Measurements from ENCODE around the gene CFAP20DC. TPM values are rescaled to one million over a fixed set of nuclear protein-coding genes. Genes with fewer than 3 reads are reported as not detected.

CFAP20DC gene
- total and polyA plus RNA-seq, 2 of the 13 experiments (the other 11 are each of a cell fraction or from before 2014, with no cell fraction given) = not detected

DNA sequence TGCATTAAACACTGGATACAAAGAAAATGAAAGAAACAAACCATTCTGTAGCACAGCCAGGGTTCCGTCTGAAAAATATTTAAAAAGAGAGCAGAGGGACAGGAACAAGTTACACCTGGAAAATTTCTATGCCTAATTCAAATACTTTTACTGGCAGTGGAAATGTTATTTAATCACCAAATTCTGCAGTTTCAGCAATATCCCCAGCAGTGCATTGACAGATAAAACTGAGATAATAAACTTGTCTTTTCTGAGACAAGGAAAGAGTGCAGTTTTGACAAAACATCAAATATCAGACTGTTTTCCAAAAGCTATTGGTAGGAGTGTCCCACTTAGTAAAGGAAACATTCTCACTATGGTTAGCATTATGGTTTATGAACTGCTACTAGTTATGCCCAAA lies 209.9 kb downstream of the CFAP20DC start:
- TF ChIP-seq, protein P1, sequence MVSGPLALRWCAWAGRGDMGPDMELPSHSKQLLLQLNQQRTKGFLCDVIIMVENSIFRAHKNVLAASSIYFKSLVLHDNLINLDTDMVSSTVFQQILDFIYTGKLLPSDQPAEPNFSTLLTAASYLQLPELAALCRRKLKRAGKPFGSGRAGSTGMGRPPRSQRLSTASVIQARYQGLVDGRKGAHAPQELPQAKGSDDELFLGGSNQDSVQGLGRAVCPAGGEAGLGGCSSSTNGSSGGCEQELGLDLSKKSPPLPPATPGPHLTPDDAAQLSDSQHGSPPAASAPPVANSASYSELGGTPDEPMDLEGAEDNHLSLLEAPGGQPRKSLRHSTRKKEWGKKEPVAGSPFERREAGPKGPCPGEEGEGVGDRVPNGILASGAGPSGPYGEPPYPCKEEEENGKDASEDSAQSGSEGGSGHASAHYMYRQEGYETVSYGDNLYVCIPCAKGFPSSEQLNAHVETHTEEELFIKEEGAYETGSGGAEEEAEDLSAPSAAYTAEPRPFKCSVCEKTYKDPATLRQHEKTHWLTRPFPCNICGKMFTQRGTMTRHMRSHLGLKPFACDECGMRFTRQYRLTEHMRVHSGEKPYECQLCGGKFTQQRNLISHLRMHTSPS (CRISPR knock-in tag; IDR thresholded peaks at IDR 0.05; ENCODE audit: low read depth) = no peak
- TF ChIP-seq MAFK (conservative IDR thresholded peaks at IDR 0.05 in 1 of 2, IDR thresholded peaks at IDR 0.05 in 1 of 2; ENCODE audit: low read length in 2 of 2) = peak; percentile 56 to 62
- no peak overlapping the region for H3K4me3 ChIP-seq (replicated peaks in 1 of 3; ENCODE audit: insufficient read depth in 1 of 3, low read depth in 2 of 3, low read length in 3 of 3)
- ChIA-PET POLR2A (no interaction called here), CTCF (ENCODE audit: low intra/inter-chr PET ratio, low total read pairs) (no interaction called here)
- H3K9me3 ChIP-seq (ENCODE audit: low read length) = no peaks in the 10 kb centered on the region
- WGBS (ENCODE audit: low lambda C conversion rate) = 2% methylated on average over 1 of the region's 1 CpG
- no TSS peak for BruUV-seq (replicated peaks)
- H3K79me2 ChIP-seq (ENCODE audit: insufficient read depth, low read length) = no peaks in the 10 kb centered on the region
- no peaks in the 10 kb centered on the region; a peak in 1 of 5 replicates for H3K27me3 ChIP-seq (ENCODE audit: control insufficient read depth in 1 of 2, insufficient read depth in 2 of 2, low read length in 2 of 2)
- no peak overlapping the region for H3K27ac ChIP-seq (ENCODE audit: extremely low read length, insufficient read depth, low read length)
- ATAC-seq = no peak
- H3K36me3 ChIP-seq (replicated peaks in 1 of 2; ENCODE audit: control insufficient read depth in 1 of 2, insufficient read depth in 2 of 2, low read length in 2 of 2) = no peaks in the 10 kb centered on the region
- H3K4me1 ChIP-seq (ENCODE audit: insufficient read depth, low read length) = no peaks in the 10 kb centered on the region
- no peak overlapping the region for H3K9ac ChIP-seq (ENCODE audit: insufficient read depth, low read depth, low read length)
- intact Hi-C loops (cut with micrococcal nuclease; ENCODE audit: unreplicated experiment) (no loop called here), in situ Hi-C loops (cut with HindIII; ENCODE audit: extremely low pct_ligation_motif_present, low pct_unique_long_range_greater_than_20kb) (no loop called here)
- FAIRE-seq = no peak
- no peak overlapping the region for H2AFZ ChIP-seq (ENCODE audit: low read length)
- H4K20me1 ChIP-seq (ENCODE audit: insufficient read depth, low read length) = no peaks in the 10 kb centered on the region
- H3K4me2 ChIP-seq (ENCODE audit: low read depth, low read length) = no peak overlapping the region
- DNase-seq (ENCODE audit: low spot score) = no peak

DNA sequence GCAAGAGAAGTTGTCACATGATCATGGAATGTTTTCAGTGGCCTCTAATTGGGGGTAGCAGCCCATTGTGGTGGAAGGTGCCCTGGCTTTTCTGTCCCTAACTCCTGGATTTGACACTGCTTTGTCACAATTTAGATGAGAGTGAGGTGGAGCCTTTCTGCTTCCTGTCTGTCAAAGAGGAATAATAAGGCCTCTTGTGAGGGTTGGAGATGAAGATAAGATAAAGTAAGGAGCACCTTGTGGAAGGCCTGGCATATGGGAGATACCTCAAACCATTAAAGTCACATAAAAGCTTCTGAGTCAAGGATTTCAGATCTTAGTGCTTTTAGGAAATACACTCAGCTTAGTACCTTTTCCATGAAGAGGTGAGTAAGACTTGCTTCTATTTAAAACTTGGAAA lies 210.6 kb downstream of the CFAP20DC start:
- intact Hi-C loops (cut with micrococcal nuclease; ENCODE audit: unreplicated experiment) (no loop called here), in situ Hi-C loops (cut with HindIII; ENCODE audit: extremely low pct_ligation_motif_present, low pct_unique_long_range_greater_than_20kb) (no loop called here)
- POLR2A ChIA-PET = no interaction called here
- ATAC-seq (no peak), DNase-seq (ENCODE audit: low spot score) (no peak), FAIRE-seq (no peak)
- Histone ChIP-seq H3K9ac (ENCODE audit: insufficient read depth, low read depth, low read length) (no peak overlapping the region), H3K27ac (ENCODE audit: extremely low read length, insufficient read depth, low read length) (no peak overlapping the region), H3K27me3 (ENCODE audit: control insufficient read depth in 1 of 2, insufficient read depth in 2 of 2, low read length in 2 of 2) (no peaks in the 10 kb centered on the region; a peak in 1 of 5 replicates), H3K36me3 (replicated peaks in 1 of 2; ENCODE audit: control insufficient read depth in 1 of 2, insufficient read depth in 2 of 2, low read length in 2 of 2) (no peaks in the 10 kb centered on the region), H3K4me1 (ENCODE audit: insufficient read depth, low read length) (no peaks in the 10 kb centered on the region), H4K20me1 (ENCODE audit: insufficient read depth, low read length) (no peaks in the 10 kb centered on the region), H3K4me3 (replicated peaks in 1 of 3; ENCODE audit: insufficient read depth in 1 of 3, low read depth in 2 of 3, low read length in 3 of 3) (no peak overlapping the region), H3K79me2 (ENCODE audit: insufficient read depth, low read length) (no peaks in the 10 kb centered on the region), H2AFZ (ENCODE audit: low read length) (no peak overlapping the region), H3K4me2 (ENCODE audit: low read depth, low read length) (no peak overlapping the region), H3K9me3 (ENCODE audit: low read length) (no peaks in the 10 kb centered on the region)
- BruUV-seq (replicated peaks) = no TSS peak
- CTCF ChIA-PET (ENCODE audit: low intra/inter-chr PET ratio, low total read pairs) = no interaction called here
- TF ChIP-seq YY1 (IDR thresholded peaks at IDR 0.05; ENCODE audit: insufficient read depth, insufficient replicate concordance, low read depth, low read length) = no peak
- TF ChIP-seq, protein P2, sequence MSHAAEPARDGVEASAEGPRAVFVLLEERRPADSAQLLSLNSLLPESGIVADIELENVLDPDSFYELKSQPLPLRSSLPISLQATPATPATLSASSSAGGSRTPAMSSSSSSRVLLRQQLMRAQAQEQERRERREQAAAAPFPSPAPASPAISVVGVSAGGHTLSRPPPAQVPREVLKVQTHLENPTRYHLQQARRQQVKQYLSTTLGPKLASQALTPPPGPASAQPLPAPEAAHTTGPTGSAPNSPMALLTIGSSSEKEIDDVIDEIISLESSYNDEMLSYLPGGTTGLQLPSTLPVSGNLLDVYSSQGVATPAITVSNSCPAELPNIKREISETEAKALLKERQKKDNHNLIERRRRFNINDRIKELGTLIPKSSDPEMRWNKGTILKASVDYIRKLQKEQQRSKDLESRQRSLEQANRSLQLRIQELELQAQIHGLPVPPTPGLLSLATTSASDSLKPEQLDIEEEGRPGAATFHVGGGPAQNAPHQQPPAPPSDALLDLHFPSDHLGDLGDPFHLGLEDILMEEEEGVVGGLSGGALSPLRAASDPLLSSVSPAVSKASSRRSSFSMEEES (CRISPR knock-in tag; IDR thresholded peaks at IDR 0.05) = no peak
- no peak for TF ChIP-seq PHF21A (CRISPR knock-in tag; IDR thresholded peaks at IDR 0.05)
- TF ChIP-seq KAT7 (CRISPR knock-in tag; IDR thresholded peaks at IDR 0.05; ENCODE audit: borderline replicate concordance) = no peak
- TF ChIP-seq, protein P3, sequence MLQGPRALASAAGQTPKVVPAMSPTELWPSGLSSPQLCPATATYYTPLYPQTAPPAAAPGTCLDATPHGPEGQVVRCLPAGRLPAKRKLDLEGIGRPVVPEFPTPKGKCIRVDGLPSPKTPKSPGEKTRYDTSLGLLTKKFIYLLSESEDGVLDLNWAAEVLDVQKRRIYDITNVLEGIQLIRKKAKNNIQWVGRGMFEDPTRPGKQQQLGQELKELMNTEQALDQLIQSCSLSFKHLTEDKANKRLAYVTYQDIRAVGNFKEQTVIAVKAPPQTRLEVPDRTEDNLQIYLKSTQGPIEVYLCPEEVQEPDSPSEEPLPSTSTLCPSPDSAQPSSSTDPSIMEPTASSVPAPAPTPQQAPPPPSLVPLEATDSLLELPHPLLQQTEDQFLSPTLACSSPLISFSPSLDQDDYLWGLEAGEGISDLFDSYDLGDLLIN (CRISPR knock-in tag; IDR thresholded peaks at IDR 0.05; ENCODE audit: borderline replicate concordance) = no peak
- TF ChIP-seq, protein P4, sequence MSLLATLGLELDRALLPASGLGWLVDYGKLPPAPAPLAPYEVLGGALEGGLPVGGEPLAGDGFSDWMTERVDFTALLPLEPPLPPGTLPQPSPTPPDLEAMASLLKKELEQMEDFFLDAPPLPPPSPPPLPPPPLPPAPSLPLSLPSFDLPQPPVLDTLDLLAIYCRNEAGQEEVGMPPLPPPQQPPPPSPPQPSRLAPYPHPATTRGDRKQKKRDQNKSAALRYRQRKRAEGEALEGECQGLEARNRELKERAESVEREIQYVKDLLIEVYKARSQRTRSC (CRISPR knock-in tag; IDR thresholded peaks at IDR 0.05; ENCODE audit: low read depth) = no peak
- TF ChIP-seq FOXC1 (CRISPR knock-in tag; IDR thresholded peaks at IDR 0.05; ENCODE audit: borderline replicate concordance) = no peak
- no peak for TF ChIP-seq ZNF850 (CRISPR knock-in tag; conservative IDR thresholded peaks at IDR 0.05)

Measured in HepG2 (cell line).